Measurements from ENCODE around the gene CMSS1. TPM values are rescaled to one million over a fixed set of nuclear protein-coding genes. Genes with fewer than 3 reads are reported as not detected.

Gene CMSS1
- polyA plus RNA-seq, 2 of the 4 experiments (the other 2 are of a cell fraction): 61.1 to 62.9 TPM

- no peak overlapping the region for H3K4me3 ChIP-seq
- no peak overlapping the region for H3K4me2 ChIP-seq
- FAIRE-seq (no peak), ATAC-seq (no peak), DNase-seq (ENCODE audit: low read depth in 1 of 2, low spot score in 1 of 2) (no peak)
- WGBS (ENCODE audit: missing lambda C conversion rate): 92% methylated on average over 2 of the region's 2 CpGs
- H3K9me3 ChIP-seq: no peaks in the 10 kb centered on the region
- ChIA-PET POLR2A (no interaction called here), CTCF (interaction anchor here (0.6 to 1.5 kb wide), 2 partner anchors 19 to 296 kb away, joined by 4 read pairs; no protein-coding TSS in a partner anchor)
- TF ChIP-seq HOXB13 (CRISPR knock-in tag; IDR thresholded peaks at IDR 0.05; ENCODE audit: low read depth): no peak
- no peak for TF ChIP-seq MYC (IDR thresholded peaks at IDR 0.05; ENCODE audit: borderline replicate concordance, low read length)
- TF ChIP-seq RAD21 (conservative IDR thresholded peaks at IDR 0.05 in 1 of 2, IDR thresholded peaks at IDR 0.05 in 1 of 2): no peak
- TF ChIP-seq HMGXB4 (CRISPR knock-in tag; IDR thresholded peaks at IDR 0.05; ENCODE audit: borderline replicate concordance): no peak
- TF ChIP-seq CEBPB (IDR thresholded peaks at IDR 0.05): no peak
- TF ChIP-seq PBX3 (IDR thresholded peaks at IDR 0.05): no peak
- TF ChIP-seq EP300 (IDR thresholded peaks at IDR 0.05): no peak
- no peak for TF ChIP-seq POLR2AphosphoS2 (conservative IDR thresholded peaks at IDR 0.05; ENCODE audit: low read length)
- no peak for TF ChIP-seq ZSCAN20 (CRISPR knock-in tag; IDR thresholded peaks at IDR 0.05)
- no peak for TF ChIP-seq KDM1A (IDR thresholded peaks at IDR 0.05; ENCODE audit: low read depth)
- TF ChIP-seq E2F6 (IDR thresholded peaks at IDR 0.05; ENCODE audit: borderline replicate concordance, low read depth): no peak
- no peak for TF ChIP-seq RNF2 (IDR thresholded peaks at IDR 0.05; ENCODE audit: borderline replicate concordance, low read depth)
- TF ChIP-seq PHF8 (IDR thresholded peaks at IDR 0.05; ENCODE audit: borderline replicate concordance, low read depth): no peak
- TF ChIP-seq FOXS1 (CRISPR knock-in tag; IDR thresholded peaks at IDR 0.05): no peak
- no peak for TF ChIP-seq ATOH8 (CRISPR knock-in tag; IDR thresholded peaks at IDR 0.05; ENCODE audit: low read depth)
- no peak for TF ChIP-seq RARB (CRISPR knock-in tag; IDR thresholded peaks at IDR 0.05)
- no peak for TF ChIP-seq ZC3H11A (IDR thresholded peaks at IDR 0.05)
- H3K27ac ChIP-seq: no peak overlapping the region
- H3K4me1 ChIP-seq: peaks cover 28% of the 10 kb centered on the region
These were observed 286.8 kb downstream of the CMSS1 start for GRCh38 chr3:100104442-100104798.

GRCh38 chr3:100104817-100105413 is 287.3 kb downstream of the CMSS1 start:
- Histone ChIP-seq H3K4me2 (peak overlapping the region; percentile 18; the same call in 1 of the 3 replicates), H3K4me3 (no peak overlapping the region), H3K9me3 (no peaks in the 10 kb centered on the region), H3K27ac (peak overlapping the region; percentile 32 to 56; a peak in 4 of 6 replicates), H3K4me1 (peaks cover 27% of the 10 kb centered on the region)
- FAIRE-seq (no peak), DNase-seq (ENCODE audit: low read depth in 1 of 2, low spot score in 1 of 2) (no peak), ATAC-seq (no peak)
- CTCF ChIA-PET: interaction anchor here (0.6 to 1.5 kb wide), 3 partner anchors 19 to 297 kb away, joined by 3 to 4 read pairs (median 4); no protein-coding TSS in a partner anchor
- POLR2A ChIA-PET: no interaction called here
- TF ChIP-seq ZSCAN20 (CRISPR knock-in tag; IDR thresholded peaks at IDR 0.05) (no peak), POLR2A (IDR thresholded peaks at IDR 0.05; ENCODE audit: low read length) (no peak), EP300 (IDR thresholded peaks at IDR 0.05) (no peak), NFE2L2 (conservative IDR thresholded peaks at IDR 0.05; ENCODE audit: low read length) (no peak), MAX (IDR thresholded peaks at IDR 0.05) (no peak), JUN (IDR thresholded peaks at IDR 0.05) (no peak), CHD2 (IDR thresholded peaks at IDR 0.05; ENCODE audit: low read length, partially characterized antibody) (no peak), RARB (CRISPR knock-in tag; IDR thresholded peaks at IDR 0.05) (no peak), BHLHE40 (IDR thresholded peaks at IDR 0.05; ENCODE audit: low read depth, low read length) (no peak), CBX2 (IDR thresholded peaks at IDR 0.05; ENCODE audit: borderline replicate concordance, low read depth) (no peak), CTCF (IDR thresholded peaks at IDR 0.05) (no peak), SMC3 (IDR thresholded peaks at IDR 0.05) (no peak), MAFK (IDR thresholded peaks at IDR 0.05; ENCODE audit: partially characterized antibody) (no peak), NR3C1 (IDR thresholded peaks at IDR 0.05) (no peak), ELK1 (IDR thresholded peaks at IDR 0.05; ENCODE audit: low read depth, low read length) (no peak), EHMT2 (IDR thresholded peaks at IDR 0.05; ENCODE audit: low read depth) (no peak)

Data from A549 (cell line).